NCI-H1092 (cell line): ENCODE data around the gene IQGAP1.

Source experiments
- DNase-seq: peaks from one replicate; lab custom pipeline; 2025; lab: John Stamatoyannopoulos, UW

The IQGAP1 gene

DNA sequence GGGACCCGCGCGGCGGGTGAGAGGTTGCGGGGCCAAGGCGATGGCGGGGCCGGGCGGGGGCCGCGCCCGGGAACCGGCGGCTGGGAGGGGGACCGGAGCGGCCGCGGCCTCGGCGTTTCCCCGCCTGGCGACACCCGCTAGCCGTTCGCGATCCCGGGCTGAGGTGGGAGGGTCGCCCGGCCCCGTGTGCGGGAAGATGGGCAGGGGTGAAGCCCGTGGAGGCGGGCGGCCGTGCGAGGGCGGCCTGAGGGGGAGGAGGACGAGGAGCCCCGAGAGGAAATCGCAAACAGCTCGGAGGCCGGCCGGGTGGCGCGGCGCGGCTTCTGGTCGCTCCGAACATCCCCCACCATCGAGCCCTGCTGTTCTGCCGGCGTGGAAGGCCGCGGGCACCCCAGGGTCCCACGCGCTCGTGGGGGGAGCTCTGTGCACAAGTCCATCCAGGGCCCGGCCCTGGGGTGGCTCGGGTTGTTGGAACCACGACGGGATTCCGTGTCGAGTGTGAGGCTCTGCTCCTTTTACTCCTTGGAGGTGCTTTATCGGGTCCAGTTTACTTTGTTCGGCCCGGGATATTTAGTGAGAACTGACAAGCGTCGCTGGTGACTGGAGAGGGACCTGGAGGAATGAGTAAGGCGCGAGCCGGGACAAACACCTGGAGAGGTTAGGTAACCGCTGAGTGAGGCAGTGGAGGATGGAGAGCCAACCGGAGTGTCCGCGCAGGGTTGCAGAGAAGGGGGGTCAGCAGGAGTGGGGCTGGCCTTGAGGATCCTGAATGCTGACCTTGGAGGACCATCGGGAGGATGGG lies 142.4 kb downstream of the IQGAP1 start:
- DNase-seq, result no peak

DNA sequence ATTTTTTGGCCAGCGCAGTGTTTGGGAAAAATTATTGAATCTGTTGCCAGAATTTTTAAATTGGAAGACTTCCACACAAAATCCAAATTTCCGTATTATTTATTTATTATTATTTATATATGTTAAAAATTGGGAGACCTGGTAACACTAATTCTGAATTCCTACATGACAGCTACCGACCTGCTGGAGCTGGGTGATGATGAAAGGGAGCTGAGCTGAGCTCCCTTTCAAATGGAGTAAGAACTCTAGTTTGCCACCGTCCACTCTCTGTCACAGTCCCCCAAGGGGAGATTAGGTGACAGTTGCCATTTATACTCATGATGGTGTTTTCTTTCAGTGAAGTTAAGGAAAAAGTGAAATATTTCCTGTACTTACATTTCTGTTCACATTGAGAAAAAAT lies 143.1 kb downstream of the IQGAP1 start:
- no peak for DNase-seq

DNA sequence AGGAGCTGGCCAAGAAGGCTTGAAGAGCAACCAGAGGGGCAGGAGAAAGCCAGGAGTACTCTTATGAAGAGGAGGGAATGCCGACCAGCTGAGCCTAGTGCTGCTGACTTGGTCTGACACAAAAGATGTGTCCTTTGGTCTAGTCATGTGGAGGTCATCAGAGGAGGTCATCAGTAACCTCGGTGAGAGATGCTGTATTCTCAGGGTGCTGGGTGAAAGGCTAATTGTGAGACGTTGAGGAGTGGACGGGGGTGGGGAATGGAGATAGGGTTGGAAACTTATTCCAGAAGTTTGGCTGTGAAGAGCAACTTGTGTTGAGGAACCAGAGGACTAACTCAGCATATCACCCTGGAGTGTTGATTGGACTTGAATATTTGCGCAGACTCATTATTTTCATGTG lies 147.2 kb downstream of the IQGAP1 start:
- no peak for DNase-seq

DNA sequence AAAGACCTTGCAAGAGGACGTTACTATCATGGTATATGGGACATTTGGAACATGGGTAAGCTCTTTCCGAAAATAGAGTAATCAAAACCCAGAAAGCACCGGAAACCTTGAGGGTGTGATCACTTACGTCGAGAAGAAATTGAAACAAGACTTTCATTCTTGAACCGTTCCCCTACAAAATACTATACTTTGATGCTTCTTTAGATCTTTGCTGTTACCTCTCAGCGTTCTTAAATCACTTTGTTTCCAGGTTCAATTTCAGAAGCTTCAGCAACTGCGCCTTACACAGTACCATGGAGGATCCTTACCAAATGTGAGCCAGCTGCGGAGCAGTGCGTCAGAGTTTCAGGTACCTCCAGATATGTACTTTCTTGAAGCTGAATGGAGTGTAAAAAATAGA lies 151.7 kb downstream of the IQGAP1 start:
- DNase-seq, result no peak

DNA sequence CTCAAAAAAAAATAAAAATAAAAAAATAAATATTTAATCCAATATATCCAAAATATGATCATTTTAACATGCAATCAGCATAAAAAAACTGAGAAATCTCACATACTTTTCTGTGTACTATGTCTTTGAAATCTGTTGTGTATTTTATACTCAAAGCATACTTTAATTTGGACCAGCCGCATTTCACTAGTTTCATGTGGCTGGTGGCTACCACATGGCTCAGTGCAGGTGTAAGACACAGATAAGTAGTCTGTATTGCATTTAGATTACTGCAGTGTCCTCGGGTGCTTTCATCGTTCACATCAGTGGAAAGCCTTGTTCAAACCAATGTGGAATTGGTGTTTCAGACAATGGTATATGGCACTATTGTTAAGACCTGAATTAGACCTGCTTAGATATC lies 152.7 kb downstream of the IQGAP1 start:
- no peak for DNase-seq

DNA sequence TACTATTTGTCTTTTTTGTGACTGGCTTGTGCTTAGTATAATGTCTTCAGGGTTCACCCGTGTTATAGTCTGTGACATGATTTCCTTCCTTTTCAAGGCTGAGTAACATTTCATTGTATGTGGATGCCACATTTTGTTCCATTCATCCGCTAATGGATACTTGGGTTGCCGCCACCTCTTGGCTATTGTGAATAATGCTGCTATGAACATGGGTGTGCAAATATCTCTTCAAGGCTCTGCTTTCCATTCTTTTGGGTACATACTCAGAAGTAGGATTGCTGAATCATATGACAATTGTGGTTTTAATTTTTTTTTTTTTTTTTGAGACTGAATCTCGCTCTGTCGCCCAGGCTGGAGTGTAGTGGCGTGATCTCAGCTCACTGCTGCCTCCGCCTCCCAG lies 157.1 kb downstream of the IQGAP1 start:
- DNase-seq, result no peak

DNA sequence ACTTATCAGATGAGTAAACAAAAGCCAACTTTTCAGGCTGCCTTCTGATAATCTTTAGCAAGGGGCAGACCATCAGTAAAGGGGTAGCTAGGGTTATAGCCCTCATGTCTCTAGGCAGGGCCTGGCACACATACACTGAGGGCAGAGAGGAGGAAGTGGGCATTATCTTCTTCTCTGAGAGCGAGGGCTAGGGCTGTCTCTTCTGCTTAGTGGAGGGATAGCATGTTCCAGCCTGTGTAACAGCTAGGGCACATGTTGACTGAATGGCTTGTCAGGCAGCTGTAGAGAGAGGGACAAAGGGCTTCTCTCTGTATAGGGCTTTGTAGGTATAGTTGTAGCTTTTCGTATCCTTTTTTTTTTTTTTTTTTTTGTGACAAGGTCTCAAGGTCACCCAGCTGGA lies 159.5 kb downstream of the IQGAP1 start:
- no peak for DNase-seq

DNA sequence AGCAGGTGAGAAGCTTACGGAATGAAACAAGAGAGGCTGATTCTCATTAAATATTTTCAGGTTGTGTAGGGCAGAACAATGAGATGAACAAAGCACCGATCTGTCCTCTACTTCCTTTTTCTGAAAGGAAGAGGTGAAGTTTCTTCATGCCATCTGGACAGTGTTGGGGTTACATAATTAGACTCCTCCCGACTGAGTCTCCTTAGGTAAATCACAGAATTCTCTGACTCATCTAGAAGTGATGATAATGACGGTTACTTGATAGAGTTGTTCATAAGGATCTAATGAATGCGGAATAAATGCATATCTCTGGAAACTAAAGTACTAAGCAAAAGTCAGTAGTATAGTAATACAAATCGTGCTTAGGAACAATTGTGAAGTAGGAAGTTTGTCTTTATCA lies 162.9 kb downstream of the IQGAP1 start:
- no peak for DNase-seq
